GM23248 (cell line): ENCODE measurements around the gene METTL25B.

ENCODE experiments used
- EZH2 ChIP-seq: fragments of 200-600 bp; sonication (generic); IDR thresholded peaks from 2 replicates; pipeline ENCODE4 v1.6.1; 2018; ENCODE audit warnings: antibody characterized with exemption, mild to moderate bottlenecking; ENCODE audit not compliant: insufficient read depth, poor library complexity, severe bottlenecking
- EZH2phosphoT487 ChIP-seq: fragments of 200-600 bp; sonication (generic); IDR thresholded peaks from 2 replicates; pipeline ENCODE4 v1.6.1; 2018; ENCODE audit warnings: antibody characterized with exemption, moderate library complexity, mild to moderate bottlenecking, low read depth; ENCODE audit not compliant: insufficient read depth

DNA sequence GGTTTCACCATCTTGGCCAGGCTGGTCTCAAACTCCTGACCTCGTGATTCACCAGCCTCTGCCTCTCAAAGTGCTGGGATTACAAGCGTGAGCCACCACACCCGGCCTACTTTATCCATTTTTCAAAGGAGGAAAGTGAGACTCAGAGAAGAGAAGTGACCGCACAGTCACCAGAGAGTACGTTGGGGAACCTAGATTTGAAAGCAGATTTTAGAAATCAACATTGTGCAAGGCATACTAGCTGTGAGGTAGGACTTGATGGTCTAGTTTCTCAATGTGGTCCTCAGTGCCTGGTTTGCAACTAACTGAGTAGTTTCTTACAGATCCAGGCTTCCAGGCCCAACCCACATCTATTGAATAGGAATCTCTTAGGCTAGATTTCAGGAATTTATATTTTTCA lies 37.4 kb downstream of the METTL25B start:
- TF ChIP-seq EZH2, result no peak
- no peak for TF ChIP-seq EZH2phosphoT487
